ENCODE results near the gene DAW1.

GRCh38 chr2:227872676-227873075, 1.2 kb downstream of the DAW1 start:
- TF ChIP-seq, protein P1, sequence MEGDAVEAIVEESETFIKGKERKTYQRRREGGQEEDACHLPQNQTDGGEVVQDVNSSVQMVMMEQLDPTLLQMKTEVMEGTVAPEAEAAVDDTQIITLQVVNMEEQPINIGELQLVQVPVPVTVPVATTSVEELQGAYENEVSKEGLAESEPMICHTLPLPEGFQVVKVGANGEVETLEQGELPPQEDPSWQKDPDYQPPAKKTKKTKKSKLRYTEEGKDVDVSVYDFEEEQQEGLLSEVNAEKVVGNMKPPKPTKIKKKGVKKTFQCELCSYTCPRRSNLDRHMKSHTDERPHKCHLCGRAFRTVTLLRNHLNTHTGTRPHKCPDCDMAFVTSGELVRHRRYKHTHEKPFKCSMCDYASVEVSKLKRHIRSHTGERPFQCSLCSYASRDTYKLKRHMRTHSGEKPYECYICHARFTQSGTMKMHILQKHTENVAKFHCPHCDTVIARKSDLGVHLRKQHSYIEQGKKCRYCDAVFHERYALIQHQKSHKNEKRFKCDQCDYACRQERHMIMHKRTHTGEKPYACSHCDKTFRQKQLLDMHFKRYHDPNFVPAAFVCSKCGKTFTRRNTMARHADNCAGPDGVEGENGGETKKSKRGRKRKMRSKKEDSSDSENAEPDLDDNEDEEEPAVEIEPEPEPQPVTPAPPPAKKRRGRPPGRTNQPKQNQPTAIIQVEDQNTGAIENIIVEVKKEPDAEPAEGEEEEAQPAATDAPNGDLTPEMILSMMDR (IDR thresholded peaks at IDR 0.05; ENCODE audit: insufficient read depth, low read depth, low read length): no peak
- TF ChIP-seq EZH2 (IDR thresholded peaks at IDR 0.05; ENCODE audit: insufficient read depth, low read length): no peak
